Fibroblast of the aortic adventitia (primary cell): Measurements from ENCODE around the gene IFNA5. TPM values are rescaled to one million over a fixed set of nuclear protein-coding genes. Genes with fewer than 3 reads are reported as not detected.

Experiments used
- DNase-seq: peaks from one replicate; pipeline ENCODE4 v3.0.0-alpha.2; 2010; ENCODE audit warnings: low read depth
- H3K4me3 ChIP-seq: 2 replicates; pipeline ENCODE4 v1.5.1; 2011; ENCODE audit warnings: low read depth, mild to moderate bottlenecking, control low read depth, low read length, moderate library complexity
- CTCF ChIP-seq: IDR thresholded peaks from 2 replicates; pipeline ENCODE4 v1.5.1; 2011; ENCODE audit warnings: mild to moderate bottlenecking, low read length, control low read depth, inconsistent platforms; ENCODE audit not compliant: insufficient read depth
- total RNA-seq: library from RNA; depleted of rRNA; stranded (reverse); fragments of >200 nt; gene quantifications from 2 replicates; pipeline ENCODE4 v1.2.3, GENCODE V29; 2012; ENCODE audit warnings: low replicate concordance

Gene IFNA5
- total RNA-seq, 1 donor: 0.09 TPM

DNA sequence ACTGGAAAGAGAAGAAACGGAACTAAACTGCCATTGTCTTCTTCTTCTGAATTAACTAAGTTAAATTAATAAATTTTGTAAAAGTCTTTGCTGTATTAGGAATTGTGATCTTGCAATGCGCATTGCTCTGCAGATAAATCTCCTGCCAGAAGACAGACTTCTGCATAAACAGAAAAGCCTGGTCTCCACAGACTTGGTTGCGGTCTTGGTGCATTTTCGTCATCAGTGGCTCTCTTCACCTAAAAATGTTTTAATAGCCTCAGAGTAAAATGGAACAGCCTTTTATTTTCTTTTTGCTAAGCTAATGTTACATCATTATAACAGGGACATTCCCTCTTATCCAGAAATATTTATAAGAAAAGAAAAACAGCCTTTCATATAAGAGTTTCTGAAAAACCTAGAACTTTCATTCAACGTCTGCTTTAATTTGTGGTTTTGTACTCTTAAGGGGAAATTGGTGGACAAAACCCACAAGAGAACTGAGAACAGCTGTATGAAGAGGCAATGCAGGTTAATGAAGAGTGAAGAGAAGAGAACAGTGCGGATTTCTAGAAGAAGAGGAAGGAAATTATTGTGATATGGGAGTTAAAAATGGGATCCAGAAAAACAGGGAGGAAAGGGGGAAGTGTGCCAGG, 10.1 kb downstream of the IFNA5 start:
- no peak overlapping the region for H3K4me3 ChIP-seq
- DNase-seq: no peak
- no peak for TF ChIP-seq CTCF

GRCh38 chr9:21294364-21294774, 10.7 kb downstream of the IFNA5 start:
- no peak for DNase-seq
- no peak for TF ChIP-seq CTCF

GRCh38 chr9:21289848-21290247, 15.3 kb downstream of the IFNA5 start:
- no peak for DNase-seq
- no peak overlapping the region for H3K4me3 ChIP-seq
- TF ChIP-seq CTCF: no peak

More at GRCh38 chr9:21294364-21294774, 10.7 kb downstream of the IFNA5 start:
- H3K4me3 ChIP-seq: no peak overlapping the region

- no peak overlapping the region for H3K4me3 ChIP-seq
- no peak for TF ChIP-seq CTCF
- DNase-seq: no peak
These were observed 17.8 kb downstream of the IFNA5 start for GRCh38 chr9:21287280-21287679.

DNA sequence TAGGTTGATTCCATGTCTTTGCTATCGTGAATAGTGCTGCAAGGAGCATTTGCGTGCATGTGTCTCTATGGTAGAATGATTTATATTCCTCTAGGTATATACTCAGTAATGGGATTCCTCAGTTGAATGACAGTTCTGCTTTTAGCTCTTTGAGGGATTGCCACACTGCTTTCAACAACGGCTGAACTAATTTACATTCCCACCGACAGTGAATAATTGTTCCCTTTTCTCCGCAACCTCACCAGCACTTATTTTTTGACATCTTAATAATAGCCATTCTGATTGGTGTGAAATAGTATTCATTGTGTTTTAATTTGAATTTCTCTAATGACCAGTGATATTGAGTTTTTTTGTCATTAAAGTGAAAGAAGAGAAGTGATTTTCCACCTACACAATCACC, 18.5 kb downstream of the IFNA5 start:
- no peak overlapping the region for H3K4me3 ChIP-seq
- TF ChIP-seq CTCF: no peak
- DNase-seq: no peak

DNA sequence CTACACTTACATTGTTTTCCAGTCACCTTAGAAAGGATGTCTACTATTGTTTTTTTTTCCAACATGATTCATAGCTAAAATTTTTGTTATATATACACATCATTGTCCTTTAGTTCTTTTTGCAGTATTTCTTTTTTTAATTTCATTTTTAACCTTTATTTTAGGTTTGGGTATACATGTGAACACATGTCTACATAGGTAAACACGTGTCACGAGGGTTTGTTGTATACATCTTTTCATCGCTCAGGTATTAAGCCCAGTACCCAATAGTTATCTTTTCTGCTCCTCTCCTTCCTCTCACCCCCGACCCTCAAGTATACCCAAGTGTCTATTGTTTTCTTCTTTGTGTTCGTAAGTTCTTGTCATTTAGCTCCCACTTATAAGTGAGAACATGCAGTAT, 19.0 kb downstream of the IFNA5 start:
- H3K4me3 ChIP-seq: no peak overlapping the region
- DNase-seq: no peak
- no peak for TF ChIP-seq CTCF

- no peak for DNase-seq
- TF ChIP-seq CTCF: no peak
- H3K4me3 ChIP-seq: no peak overlapping the region
These were observed 23.8 kb downstream of the IFNA5 start for GRCh38 chr9:21281275-21281674.
